ENCODE results near the gene HS3ST3A1. TPM values are rescaled to one million over a fixed set of nuclear protein-coding genes. Genes with fewer than 3 reads are reported as not detected.

Gene HS3ST3A1
- total RNA-seq, 1 experiment from 2014 or later = not detected

GRCh38 chr17:13593757-13594156 is 8.0 kb downstream of the HS3ST3A1 start:
- no TSS peak for BruUV-seq (replicated peaks)
- DNase-seq = no peak
- intact Hi-C loops (cut with micrococcal nuclease; ENCODE audit: unreplicated experiment) = loop anchor here (5.0 to 10.0 kb wide), 2 partner anchors 561 to 961 kb away; no protein-coding TSS in a partner anchor
- H3K4me1 Mint-ChIP-seq (ENCODE audit: low read depth, unreplicated experiment) = no peaks in the 10 kb centered on the region
- POLR2A ChIA-PET = no interaction called here
- no peak overlapping the region for H3K4me3 Mint-ChIP-seq (ENCODE audit: unreplicated experiment)
- TF ChIP-seq CTCF (IDR thresholded peaks at IDR 0.05; ENCODE audit: insufficient read depth in 1 of 2, low read depth in 1 of 2, low read length in 1 of 2, severe bottlenecking in 1 of 2, unreplicated experiment in 1 of 2) = no peak
- Histone ChIP-seq H3K4me1 (no peaks in the 10 kb centered on the region), H3K36me3 (ENCODE audit: control insufficient read depth, insufficient read depth, low read length) (no peaks in the 10 kb centered on the region), H3K27me3 (replicated peaks; ENCODE audit: control insufficient read depth, insufficient read depth, low read length) (no peaks in the 10 kb centered on the region), H3K9me3 (no peaks in the 10 kb centered on the region), H3K4me3 (ENCODE audit: low read depth, low read length) (no peak overlapping the region)
- no peaks in the 10 kb centered on the region for H3K9me3 Mint-ChIP-seq (ENCODE audit: unreplicated experiment)
- CTCF ChIA-PET = interaction anchor here (0.6 kb wide), 2 partner anchors 256 to 405 kb away, joined by 4 to 5 read pairs; no protein-coding TSS in a partner anchor
- no peaks in the 10 kb centered on the region for H3K36me3 Mint-ChIP-seq (ENCODE audit: insufficient read depth, unreplicated experiment)
- H3K27me3 Mint-ChIP-seq (ENCODE audit: insufficient read depth, unreplicated experiment) = no peaks in the 10 kb centered on the region
- no peak overlapping the region for H3K27ac Mint-ChIP-seq (ENCODE audit: unreplicated experiment)

GRCh38 chr17:13593021-13593751 is 8.5 kb downstream of the HS3ST3A1 start:
- no TSS peak for BruUV-seq (replicated peaks)
- no peak overlapping the region for H3K27ac Mint-ChIP-seq (ENCODE audit: unreplicated experiment)
- ChIA-PET CTCF (interaction anchor here (0.6 kb wide), 2 partner anchors 256 to 405 kb away, joined by 4 to 5 read pairs; no protein-coding TSS in a partner anchor), POLR2A (no interaction called here)
- Histone ChIP-seq H3K36me3 (ENCODE audit: control insufficient read depth, insufficient read depth, low read length) (no peaks in the 10 kb centered on the region), H3K4me1 (no peaks in the 10 kb centered on the region), H3K4me3 (ENCODE audit: low read depth, low read length) (no peak overlapping the region), H3K27me3 (replicated peaks; ENCODE audit: control insufficient read depth, insufficient read depth, low read length) (no peaks in the 10 kb centered on the region), H3K9me3 (no peaks in the 10 kb centered on the region)
- intact Hi-C loops (cut with micrococcal nuclease; ENCODE audit: unreplicated experiment) = loop anchor here (5.0 to 10.0 kb wide), 2 partner anchors 561 to 962 kb away; no protein-coding TSS in a partner anchor
- H3K27me3 Mint-ChIP-seq (ENCODE audit: insufficient read depth, unreplicated experiment) = no peaks in the 10 kb centered on the region
- DNase-seq = no peak
- no peaks in the 10 kb centered on the region for H3K36me3 Mint-ChIP-seq (ENCODE audit: insufficient read depth, unreplicated experiment)
- TF ChIP-seq CTCF (IDR thresholded peaks at IDR 0.05; ENCODE audit: insufficient read depth in 1 of 2, low read depth in 1 of 2, low read length in 1 of 2, severe bottlenecking in 1 of 2, unreplicated experiment in 1 of 2) = no peak
- no peaks in the 10 kb centered on the region for H3K4me1 Mint-ChIP-seq (ENCODE audit: low read depth, unreplicated experiment)
- no peak overlapping the region for H3K4me3 Mint-ChIP-seq (ENCODE audit: unreplicated experiment)
- H3K9me3 Mint-ChIP-seq (ENCODE audit: unreplicated experiment) = no peaks in the 10 kb centered on the region

GRCh38 chr17:13592427-13592826 is 9.3 kb downstream of the HS3ST3A1 start:
- Histone ChIP-seq H3K4me3 (ENCODE audit: low read depth, low read length) (no peak overlapping the region), H3K4me1 (no peaks in the 10 kb centered on the region), H3K9me3 (no peaks in the 10 kb centered on the region), H3K36me3 (ENCODE audit: control insufficient read depth, insufficient read depth, low read length) (no peaks in the 10 kb centered on the region), H3K27me3 (replicated peaks; ENCODE audit: control insufficient read depth, insufficient read depth, low read length) (no peaks in the 10 kb centered on the region)
- intact Hi-C loops (cut with micrococcal nuclease; ENCODE audit: unreplicated experiment) = loop anchor here (5.0 to 10.0 kb wide), 2 partner anchors 560 to 962 kb away; no protein-coding TSS in a partner anchor
- Mint-ChIP-seq H3K9me3 (ENCODE audit: unreplicated experiment) (no peaks in the 10 kb centered on the region), H3K36me3 (ENCODE audit: insufficient read depth, unreplicated experiment) (no peaks in the 10 kb centered on the region), H3K4me1 (ENCODE audit: low read depth, unreplicated experiment) (no peaks in the 10 kb centered on the region), H3K4me3 (ENCODE audit: unreplicated experiment) (no peak overlapping the region), H3K27ac (ENCODE audit: unreplicated experiment) (no peak overlapping the region), H3K27me3 (ENCODE audit: insufficient read depth, unreplicated experiment) (no peaks in the 10 kb centered on the region)
- CTCF ChIA-PET = no interaction called here
- DNase-seq = no peak
- POLR2A ChIA-PET = no interaction called here
- no peak for TF ChIP-seq CTCF (IDR thresholded peaks at IDR 0.05; ENCODE audit: insufficient read depth in 1 of 2, low read depth in 1 of 2, low read length in 1 of 2, severe bottlenecking in 1 of 2, unreplicated experiment in 1 of 2)
- no TSS peak for BruUV-seq (replicated peaks)

All from Caco-2 (cell line).